Spleen (tissue), 11 donors: ENCODE data around the gene TLR8. TPM values are rescaled to one million over a fixed set of nuclear protein-coding genes. Genes with fewer than 3 reads are reported as not detected.

ENCODE experiments used
- DNase-seq: peaks from one replicate; pipeline ENCODE4 v3.0.0-alpha.2; 2020
- H3K27ac ChIP-seq, 8 donors: fragments of 200-600 bp; sonication (generic) in 7 of 8; 1 replicate in 4 of 8; 2 replicates in 4 of 8; pipeline versions ENCODE4 v1.5.0 to v1.8.0; 2016 to 2021; ENCODE audit warnings: inconsistent platforms in 4 of 8, mild to moderate bottlenecking in 4 of 8, moderate library complexity in 1 of 8
- H3K27me3 ChIP-seq, 7 donors: fragments of 200-600 bp; sonication (generic) in 6 of 7; replicated peaks in 1 of 7; 1 replicate in 4 of 7; 2 replicates in 3 of 7; pipeline versions ENCODE4 v1.5.0 to v1.8.0; 2016 to 2021; ENCODE audit warnings: inconsistent platforms in 3 of 7, mild to moderate bottlenecking in 1 of 7
- H3K36me3 ChIP-seq, 6 donors: fragments of 200-600 bp; sonication (generic) in 5 of 6; 1 replicate in 4 of 6; 2 replicates in 2 of 6; pipeline versions ENCODE4 v1.5.0 to v1.8.0; 2016 to 2021; ENCODE audit warnings: inconsistent platforms in 2 of 6
- H3K4me1 ChIP-seq, 6 donors: fragments of 200-600 bp; sonication (generic) in 5 of 6; 1 replicate in 3 of 6; 2 replicates in 3 of 6; pipeline versions ENCODE4 v1.5.0 to v1.8.0; 2016 to 2021; ENCODE audit warnings: inconsistent platforms in 3 of 6
- H3K4me3 ChIP-seq, 8 donors: fragments of 200-600 bp; sonication (generic) in 7 of 8; 1 replicate in 4 of 8; 2 replicates in 4 of 8; pipeline versions ENCODE4 v1.5.0 to v1.8.0; 2016 to 2021; ENCODE audit warnings: inconsistent platforms in 4 of 8, mild to moderate bottlenecking in 4 of 8, moderate library complexity in 2 of 8
- H3K9me3 ChIP-seq, 8 donors: fragments of 200-600 bp; sonication (generic) in 7 of 8; 1 replicate in 4 of 8; 2 replicates in 4 of 8; pipeline versions ENCODE4 v1.5.0 to v1.8.0; 2016 to 2021; ENCODE audit warnings: inconsistent platforms in 4 of 8
- POLR2A ChIP-seq, 3 donors: fragments of 450-650 bp; IDR thresholded peaks; one replicate each; pipeline ENCODE4 v1.5.1; 2017; ENCODE audit warnings: antibody characterized with exemption in 3 of 3, mild to moderate bottlenecking in 1 of 3
- POLR2AphosphoS5 ChIP-seq, 3 donors: sonication (generic); formaldehyde crosslinking; IDR thresholded peaks; one replicate each; pipeline ENCODE4 v1.5.1; 2017; ENCODE audit warnings: antibody characterized with exemption in 3 of 3
- WGBS, 5 donors: extraction: QIAGEN DNeasy Blood & Tissue Kit in 3 of 5; methylation state at CpG; one replicate each; pipeline versions ENCODE4 v1.1.5 to v1.1.7; 2013 to 2018; 5-methylcytosine and 5-hydroxymethylcytosine counted together
- intact Hi-C: fragments of 100-400 bp; cut with DNase I; formaldehyde crosslinking; loops from one replicate; pipeline ENCODE4 v1.15.0; 2023; ENCODE audit warnings: low total_unique reads
- polyA plus RNA-seq, 3 donors: library from polyadenylated mRNA; stranded (reverse); fragments of 200-250 nt; gene quantifications; one replicate each; pipeline ENCODE4 v1.2.1, GENCODE V29; 2013
- total RNA-seq, 7 donors: library from RNA; depleted of rRNA in 3 of 7; stranded (reverse); fragments of >200 nt in 3 of 7; fragmentation: NEBNext Ultra II Directional in 4 of 7; extraction: Animal tissue kit (Norgen Biotek cat#: 25700) in 4 of 7; gene quantifications; one replicate each; pipeline versions ENCODE4 v1.1.0 to v1.2.1, GENCODE V29; 2016 to 2021
- TF ChIP-seq, protein P1 (sequence below), 11 experiments: fragments of 200-600 bp in 7 of 11; fragments of 450-650 bp in 4 of 11; sonication (generic) in 4 of 11; IDR thresholded peaks in 8 of 11; conservative IDR thresholded peaks in 3 of 11; 1 replicate in 7 of 11; 2 replicates in 4 of 11; pipeline versions ENCODE4 v1.4.0 to v1.8.0; 2016 to 2021; ENCODE audit warnings: antibody characterized with exemption in 11 of 11, inconsistent platforms in 4 of 11, mild to moderate bottlenecking in 1 of 11
- donor health status: healthy with polysubstance abuse.
- donor health status: DM: no; HTN: no; CAD: no; lungs with moderate emphysema.
- donor health status: DM: no; HTN: no; CAD: no.
- donor health status: Bipolar disorder and iron deficiency.
- donor health status: healthy.
- donor health status: DM: no; HTN: no; CAD: no.
- donor health status: DM: yes; HTN: yes; CAD: no.

The TLR8 gene
- total and polyA plus RNA-seq, 10 donors = 1.1 to 76.5 (median 23.0) TPM

DNA sequence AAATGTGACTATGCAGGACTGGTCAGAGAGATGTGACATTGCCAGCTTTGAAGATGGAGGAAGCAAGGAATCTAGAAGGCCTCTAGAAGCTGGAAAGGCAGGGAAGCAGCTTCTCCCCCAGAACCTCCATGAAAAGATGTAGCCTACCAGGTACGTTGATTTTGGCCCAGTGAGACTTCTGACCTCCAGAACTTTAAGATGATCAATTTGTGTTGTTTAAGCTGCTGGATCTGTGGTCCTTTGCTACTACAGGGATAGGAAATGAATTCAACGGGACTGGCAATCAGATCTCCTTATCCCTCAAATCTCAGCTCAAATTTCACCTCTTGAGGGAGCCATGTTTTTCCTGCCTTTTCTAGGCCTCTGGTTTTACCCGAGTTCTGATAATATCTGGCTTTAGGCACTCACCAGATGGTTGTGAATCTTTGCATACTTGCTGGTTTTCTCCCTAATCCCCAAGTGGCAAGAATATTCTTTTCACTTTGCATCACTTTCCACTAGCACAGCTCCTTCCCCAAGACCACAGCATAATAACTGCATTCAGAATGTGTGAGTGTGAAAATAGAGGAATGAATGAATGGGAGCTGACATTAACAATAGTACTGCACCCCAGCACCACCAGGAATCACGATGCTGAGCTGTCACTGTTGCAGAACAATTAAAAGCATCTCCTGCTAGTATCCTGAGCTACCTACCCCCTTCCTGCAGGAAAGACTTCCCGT lies 42.9 kb downstream of the TLR8 start:
- H3K27me3 ChIP-seq = peaks cover 0 to 5% (median 0%) of the 10 kb centered on the region in 7 donors
- WGBS, 5 donors = 42 to 54% (median 47%) methylated on average over 2 to 5 of the region's 5 CpGs
- no peak for TF ChIP-seq POLR2AphosphoS5 (IDR thresholded peaks at IDR 0.05)
- no peak for TF ChIP-seq POLR2A (IDR thresholded peaks at IDR 0.05)
- peak overlapping the region; percentile 65 to 96 (median 90) for H3K27ac ChIP-seq
- peak overlapping the region in 1 of 8 donors; percentile 57 for H3K4me3 ChIP-seq
- H3K9me3 ChIP-seq = no peaks in the 10 kb centered on the region
- H3K4me1 ChIP-seq = peaks cover 38 to 83% (median 63%) of the 10 kb centered on the region in 6 donors
- intact Hi-C loops = loop anchor here (5.0 kb wide), 1 partner anchor 533 kb away; no protein-coding TSS in a partner anchor
- no peaks in the 10 kb centered on the region for H3K36me3 ChIP-seq
- DNase-seq = no peak

DNA sequence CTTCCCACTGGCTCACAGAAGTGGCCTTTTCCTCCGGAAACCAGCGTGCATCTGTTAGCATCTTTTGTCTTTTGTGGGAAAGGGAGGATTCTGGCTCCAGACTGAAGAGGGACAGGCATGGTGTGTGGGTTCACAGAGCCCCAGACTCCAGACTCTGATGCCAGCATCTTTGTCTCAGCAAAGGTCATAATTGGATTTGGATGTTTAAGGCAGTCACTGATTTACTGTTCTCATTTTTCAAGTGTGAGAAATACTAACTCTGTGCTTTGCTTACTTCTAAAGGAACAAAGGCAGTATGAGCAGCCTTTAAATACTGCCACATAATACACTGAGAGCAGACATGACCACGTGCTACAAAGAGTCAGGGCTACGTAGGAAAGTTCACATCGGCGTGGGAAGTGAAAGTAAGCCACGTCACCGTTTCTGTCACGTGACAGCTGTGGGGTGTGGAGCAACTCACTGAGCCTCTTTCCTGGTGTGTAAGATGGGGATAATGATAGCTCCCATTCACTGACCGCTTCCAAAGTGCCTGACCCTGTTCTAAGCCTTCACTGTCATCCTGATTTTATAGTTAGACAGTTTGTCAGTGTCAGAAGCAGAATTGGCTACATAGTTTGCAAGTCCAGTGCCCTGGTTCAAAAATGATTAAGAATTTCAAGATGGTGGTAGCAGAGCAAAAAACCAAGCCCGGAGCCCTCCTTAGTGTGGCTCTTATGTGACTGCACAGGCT lies 43.7 kb downstream of the TLR8 start:
- Histone ChIP-seq H3K27me3 (peaks cover 0 to 5% (median 0%) of the 10 kb centered on the region in 7 donors), H3K36me3 (no peaks in the 10 kb centered on the region), H3K9me3 (no peaks in the 10 kb centered on the region), H3K4me3 (peak overlapping the region in 4 of 8 donors; percentile 10 to 57 (median 14)), H3K27ac (peak overlapping the region; percentile 81 to 96 (median 90)), H3K4me1 (peaks cover 38 to 90% (median 69%) of the 10 kb centered on the region in 6 donors)
- intact Hi-C loops = loop anchor here (5.0 kb wide), 1 partner anchor 532 kb away; no protein-coding TSS in a partner anchor
- DNase-seq = peak; percentile 94
- TF ChIP-seq POLR2AphosphoS5 (IDR thresholded peaks at IDR 0.05) = peak in 2 of 3 donors; percentile 15 to 92
- TF ChIP-seq, protein P1, sequence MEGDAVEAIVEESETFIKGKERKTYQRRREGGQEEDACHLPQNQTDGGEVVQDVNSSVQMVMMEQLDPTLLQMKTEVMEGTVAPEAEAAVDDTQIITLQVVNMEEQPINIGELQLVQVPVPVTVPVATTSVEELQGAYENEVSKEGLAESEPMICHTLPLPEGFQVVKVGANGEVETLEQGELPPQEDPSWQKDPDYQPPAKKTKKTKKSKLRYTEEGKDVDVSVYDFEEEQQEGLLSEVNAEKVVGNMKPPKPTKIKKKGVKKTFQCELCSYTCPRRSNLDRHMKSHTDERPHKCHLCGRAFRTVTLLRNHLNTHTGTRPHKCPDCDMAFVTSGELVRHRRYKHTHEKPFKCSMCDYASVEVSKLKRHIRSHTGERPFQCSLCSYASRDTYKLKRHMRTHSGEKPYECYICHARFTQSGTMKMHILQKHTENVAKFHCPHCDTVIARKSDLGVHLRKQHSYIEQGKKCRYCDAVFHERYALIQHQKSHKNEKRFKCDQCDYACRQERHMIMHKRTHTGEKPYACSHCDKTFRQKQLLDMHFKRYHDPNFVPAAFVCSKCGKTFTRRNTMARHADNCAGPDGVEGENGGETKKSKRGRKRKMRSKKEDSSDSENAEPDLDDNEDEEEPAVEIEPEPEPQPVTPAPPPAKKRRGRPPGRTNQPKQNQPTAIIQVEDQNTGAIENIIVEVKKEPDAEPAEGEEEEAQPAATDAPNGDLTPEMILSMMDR (IDR thresholded peaks at IDR 0.05 in 8 of 11, conservative IDR thresholded peaks at IDR 0.05 in 3 of 11) = no peak
- peak in 1 of 3 donors; percentile 40 for TF ChIP-seq POLR2A (IDR thresholded peaks at IDR 0.05)
- 13 to 39% (median 18%) methylated on average over 11 of the region's 11 CpGs for WGBS, 5 donors

DNA sequence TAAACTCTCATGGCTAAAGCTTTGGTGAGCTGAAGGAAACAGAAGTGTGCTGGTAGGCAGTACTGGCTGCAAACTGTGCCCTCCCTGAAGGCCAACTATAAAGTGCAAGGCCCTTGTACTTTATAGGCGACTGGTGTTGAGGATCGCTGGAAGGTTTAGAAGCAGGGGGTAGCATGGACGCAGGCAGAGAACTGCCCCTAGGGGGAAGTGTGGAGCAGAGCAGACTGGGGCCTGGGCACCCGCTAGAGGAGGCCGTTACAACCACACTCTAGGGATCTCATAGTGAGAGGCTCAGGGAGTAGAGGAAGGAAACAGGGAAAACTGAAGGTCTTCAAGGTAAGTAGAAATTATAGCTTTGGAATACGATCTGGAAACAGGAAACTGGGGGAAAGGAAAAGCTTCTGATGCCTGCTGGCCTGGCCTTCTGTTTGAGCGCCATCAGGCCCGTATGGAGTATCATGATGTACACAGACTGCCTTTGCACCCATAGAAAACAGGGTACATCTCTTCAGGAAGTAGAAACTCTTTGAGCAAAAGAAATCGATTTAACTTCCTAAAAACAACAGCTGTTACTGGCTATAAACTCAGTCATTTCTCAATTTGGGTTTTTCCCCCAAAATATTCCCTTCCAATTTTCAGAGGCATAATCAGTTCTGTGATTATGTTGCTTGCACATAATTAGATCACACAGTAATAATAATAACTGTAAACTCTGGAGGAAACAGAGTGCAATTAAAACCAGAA lies 44.6 kb downstream of the TLR8 start:
- H3K9me3 ChIP-seq = no peaks in the 10 kb centered on the region
- H3K36me3 ChIP-seq = no peaks in the 10 kb centered on the region
- peak; percentile 92 for DNase-seq
- WGBS, 5 donors = 16 to 28% (median 22%) methylated on average over 9 of the region's 9 CpGs
- intact Hi-C loops = no loop called here
- peak overlapping the region; percentile 81 to 96 (median 90) for H3K27ac ChIP-seq
- H3K27me3 ChIP-seq = no peaks in the 10 kb centered on the region
- peaks cover 48 to 99% (median 79%) of the 10 kb centered on the region in 6 donors for H3K4me1 ChIP-seq
- peak overlapping the region in 4 of 8 donors; percentile 10 to 57 (median 14) for H3K4me3 ChIP-seq
- TF ChIP-seq POLR2A (IDR thresholded peaks at IDR 0.05) (no peak), POLR2AphosphoS5 (IDR thresholded peaks at IDR 0.05) (peak in 2 of 3 donors; percentile 71 to 73)
- TF ChIP-seq, protein P1 (IDR thresholded peaks at IDR 0.05 in 8 of 11, conservative IDR thresholded peaks at IDR 0.05 in 3 of 11) = peak; percentile 65 to 87 (median 78)

DNA sequence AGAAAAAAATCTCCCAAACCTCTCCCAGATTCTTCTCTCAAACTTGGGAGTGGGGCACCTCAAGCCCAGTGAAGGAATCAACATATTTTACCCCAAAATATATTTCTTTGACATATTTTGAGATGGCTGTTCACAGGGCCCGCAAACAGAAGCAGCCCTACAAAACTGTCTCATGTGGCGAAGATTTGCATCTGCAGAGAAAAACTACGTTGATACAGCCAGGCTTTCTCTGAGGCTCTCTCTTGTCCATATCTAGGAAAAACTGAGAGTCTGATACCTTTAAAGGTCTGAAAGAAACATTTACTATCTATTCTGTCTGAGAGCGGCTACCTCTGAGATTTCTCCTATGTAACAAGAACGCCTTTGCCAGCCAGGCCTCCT lies 45.2 kb downstream of the TLR8 start:
- intact Hi-C loops = no loop called here
- Histone ChIP-seq H3K27me3 (no peaks in the 10 kb centered on the region), H3K36me3 (no peaks in the 10 kb centered on the region), H3K4me1 (peaks cover 53 to 100% (median 84%) of the 10 kb centered on the region in 6 donors), H3K27ac (peak overlapping the region; percentile 81 to 96 (median 90)), H3K4me3 (peak overlapping the region in 1 of 8 donors; percentile 57), H3K9me3 (no peaks in the 10 kb centered on the region)
- no peak for DNase-seq
- TF ChIP-seq, protein P1 (IDR thresholded peaks at IDR 0.05 in 8 of 11, conservative IDR thresholded peaks at IDR 0.05 in 3 of 11) = no peak
- TF ChIP-seq POLR2A (IDR thresholded peaks at IDR 0.05) (no peak), POLR2AphosphoS5 (IDR thresholded peaks at IDR 0.05) (no peak)
- WGBS, 5 donors = 51 to 79% (median 70%) methylated on average over 5 of the region's 5 CpGs
